ENCODE results near the gene RASA2. TPM values are rescaled to one million over a fixed set of nuclear protein-coding genes. Genes with fewer than 3 reads are reported as not detected.

Gene RASA2
- total and polyA plus RNA-seq, 2 experiments from 2014 or later = 6.3 to 18.0 TPM

DNA sequence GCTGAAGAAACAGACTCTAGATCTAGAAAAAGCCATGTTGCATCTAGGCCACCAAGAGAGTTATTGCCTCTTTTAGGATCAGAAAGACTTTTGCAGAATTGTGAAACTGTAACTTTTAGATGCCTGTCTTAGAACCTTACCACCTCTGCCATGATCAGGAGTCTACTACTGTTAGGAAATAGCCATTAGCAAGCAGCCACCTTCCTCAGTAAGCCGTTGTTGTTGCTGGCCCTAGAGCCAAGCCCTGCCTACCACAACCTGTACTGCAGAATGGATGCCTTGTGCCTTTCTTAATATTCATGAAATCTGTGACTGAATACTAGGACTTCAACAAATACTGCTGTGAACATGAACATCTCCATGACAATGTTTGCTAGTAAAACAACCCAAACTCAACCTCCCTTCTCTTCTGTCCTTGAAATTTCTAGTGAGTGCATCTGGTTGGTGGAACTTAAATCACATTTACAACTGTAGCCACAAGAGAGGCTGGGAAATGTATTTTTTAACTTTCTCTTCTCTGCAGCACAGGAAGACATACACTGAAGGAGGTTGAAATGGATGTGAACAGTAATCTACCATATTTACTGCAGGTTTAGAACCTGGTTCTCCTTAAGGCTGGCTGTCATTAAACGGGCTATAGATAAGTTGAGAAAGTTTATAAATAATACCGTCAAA, 20.7 kb downstream of the RASA2 start:
- H3K27me3 ChIP-seq = no peaks in the 10 kb centered on the region
- peaks cover 11% of the 10 kb centered on the region for H3K4me1 ChIP-seq (ENCODE audit: low read depth)
- no peaks in the 10 kb centered on the region for H3K36me3 ChIP-seq
- DNase-seq (ENCODE audit: low read depth in 1 of 2, low spot score in 1 of 2) = no peak
- no peak overlapping the region for H3K27ac ChIP-seq
- H3K9me3 ChIP-seq (ENCODE audit: low read depth) = no peaks in the 10 kb centered on the region
- no peak overlapping the region for H3K4me3 ChIP-seq
- TF ChIP-seq, protein P1, sequence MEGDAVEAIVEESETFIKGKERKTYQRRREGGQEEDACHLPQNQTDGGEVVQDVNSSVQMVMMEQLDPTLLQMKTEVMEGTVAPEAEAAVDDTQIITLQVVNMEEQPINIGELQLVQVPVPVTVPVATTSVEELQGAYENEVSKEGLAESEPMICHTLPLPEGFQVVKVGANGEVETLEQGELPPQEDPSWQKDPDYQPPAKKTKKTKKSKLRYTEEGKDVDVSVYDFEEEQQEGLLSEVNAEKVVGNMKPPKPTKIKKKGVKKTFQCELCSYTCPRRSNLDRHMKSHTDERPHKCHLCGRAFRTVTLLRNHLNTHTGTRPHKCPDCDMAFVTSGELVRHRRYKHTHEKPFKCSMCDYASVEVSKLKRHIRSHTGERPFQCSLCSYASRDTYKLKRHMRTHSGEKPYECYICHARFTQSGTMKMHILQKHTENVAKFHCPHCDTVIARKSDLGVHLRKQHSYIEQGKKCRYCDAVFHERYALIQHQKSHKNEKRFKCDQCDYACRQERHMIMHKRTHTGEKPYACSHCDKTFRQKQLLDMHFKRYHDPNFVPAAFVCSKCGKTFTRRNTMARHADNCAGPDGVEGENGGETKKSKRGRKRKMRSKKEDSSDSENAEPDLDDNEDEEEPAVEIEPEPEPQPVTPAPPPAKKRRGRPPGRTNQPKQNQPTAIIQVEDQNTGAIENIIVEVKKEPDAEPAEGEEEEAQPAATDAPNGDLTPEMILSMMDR (IDR thresholded peaks at IDR 0.05; ENCODE audit: low read depth, low read length) = no peak

DNA sequence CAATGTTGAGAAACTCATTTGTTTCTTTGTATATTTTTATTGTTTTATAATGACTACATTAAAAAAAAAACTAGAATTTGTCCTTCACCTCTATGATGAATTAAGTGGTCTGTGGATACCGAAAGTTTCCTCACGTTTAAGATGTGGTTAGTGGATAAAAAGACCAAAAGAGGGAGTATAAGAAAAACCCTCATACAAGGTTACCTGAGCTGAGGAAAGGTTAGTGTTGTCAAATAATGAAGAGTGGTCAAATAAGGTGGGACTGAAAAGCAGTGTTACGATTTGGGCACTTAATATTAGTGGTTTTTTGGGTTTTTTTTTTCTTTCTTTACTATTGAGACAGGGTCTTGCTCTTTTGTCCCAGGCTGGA, 21.2 kb downstream of the RASA2 start:
- H3K4me1 ChIP-seq (ENCODE audit: low read depth) = peaks cover 11% of the 10 kb centered on the region
- no peaks in the 10 kb centered on the region for H3K36me3 ChIP-seq
- H3K4me3 ChIP-seq = no peak overlapping the region
- TF ChIP-seq, protein P1 (IDR thresholded peaks at IDR 0.05; ENCODE audit: low read depth, low read length) = no peak
- DNase-seq (ENCODE audit: low read depth in 1 of 2, low spot score in 1 of 2) = no peak
- H3K27me3 ChIP-seq = no peaks in the 10 kb centered on the region
- no peaks in the 10 kb centered on the region for H3K9me3 ChIP-seq (ENCODE audit: low read depth)
- no peak overlapping the region for H3K27ac ChIP-seq

DNA sequence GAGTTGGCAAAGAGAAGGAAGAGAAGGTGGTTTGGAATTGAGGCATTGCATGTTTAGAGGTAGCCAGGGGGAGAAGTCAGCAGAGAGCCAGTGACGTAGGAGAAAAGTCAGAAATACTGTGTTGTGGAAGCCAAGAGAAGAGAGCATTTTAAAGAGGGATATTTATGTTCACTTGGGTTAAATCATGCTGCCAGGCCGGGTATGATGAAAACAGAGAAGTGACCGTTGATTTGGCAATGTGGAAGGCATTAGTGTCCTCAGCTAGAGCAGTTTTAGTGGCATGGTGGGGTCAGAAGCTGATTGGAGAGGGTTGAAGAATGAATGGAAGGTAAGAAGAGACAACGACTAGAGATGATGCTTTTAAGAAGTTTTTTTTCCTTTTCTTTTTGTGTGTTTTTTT, 24.5 kb downstream of the RASA2 start:
- no peak for DNase-seq (ENCODE audit: low read depth in 1 of 2, low spot score in 1 of 2)
- TF ChIP-seq, protein P1 (IDR thresholded peaks at IDR 0.05; ENCODE audit: low read depth, low read length) = no peak
- Histone ChIP-seq H3K9me3 (ENCODE audit: low read depth) (no peaks in the 10 kb centered on the region), H3K4me3 (no peak overlapping the region), H3K4me1 (ENCODE audit: low read depth) (peaks cover 11% of the 10 kb centered on the region), H3K27ac (no peak overlapping the region), H3K27me3 (no peaks in the 10 kb centered on the region), H3K36me3 (no peaks in the 10 kb centered on the region)

DNA sequence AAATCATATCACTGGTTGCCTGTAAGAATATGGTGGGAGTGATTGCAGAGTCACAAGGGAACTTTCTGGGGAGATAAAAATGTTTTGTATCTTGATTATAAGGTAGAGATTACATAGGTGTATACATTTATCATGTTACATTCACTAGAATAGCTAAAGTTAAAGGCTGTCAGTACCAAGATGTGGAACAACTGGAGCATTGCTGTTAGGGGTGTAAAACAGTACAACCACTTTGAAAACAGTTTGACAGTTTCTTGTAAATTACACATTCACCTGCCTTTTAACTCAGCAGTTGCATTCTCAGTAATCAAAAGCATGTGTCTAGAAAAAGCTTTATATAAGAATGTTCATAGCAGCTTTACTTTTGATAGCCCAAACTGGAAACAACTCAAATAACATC, 27.6 kb downstream of the RASA2 start:
- peaks cover 11% of the 10 kb centered on the region for H3K4me1 ChIP-seq (ENCODE audit: low read depth)
- H3K27me3 ChIP-seq = no peaks in the 10 kb centered on the region
- no peaks in the 10 kb centered on the region for H3K9me3 ChIP-seq (ENCODE audit: low read depth)
- peaks cover 8% of the 10 kb centered on the region for H3K36me3 ChIP-seq
- no peak overlapping the region for H3K4me3 ChIP-seq
- no peak overlapping the region for H3K27ac ChIP-seq
- DNase-seq (ENCODE audit: low read depth in 1 of 2, low spot score in 1 of 2) = no peak
- TF ChIP-seq, protein P1 (IDR thresholded peaks at IDR 0.05; ENCODE audit: low read depth, low read length) = no peak

DNA sequence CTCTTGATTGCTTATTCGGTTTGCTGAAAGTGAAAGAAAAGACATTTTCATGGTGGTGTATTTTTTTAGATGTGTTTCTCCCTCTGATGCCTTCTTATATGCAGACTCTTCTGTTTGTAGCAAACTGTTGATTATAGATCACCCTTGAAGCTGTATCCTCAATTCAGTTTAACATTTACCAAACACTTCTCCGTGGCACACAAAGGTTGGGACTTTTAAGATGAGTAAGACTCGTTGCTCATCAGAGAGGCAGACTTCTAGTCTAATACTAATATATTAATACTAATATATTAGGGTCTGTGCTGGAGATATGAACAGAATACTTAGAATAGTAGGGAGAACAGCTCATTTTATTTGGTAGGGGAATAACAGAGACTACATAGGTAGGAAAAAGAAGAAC, 32.8 kb downstream of the RASA2 start:
- H3K4me3 ChIP-seq = no peak overlapping the region
- H3K4me1 ChIP-seq (ENCODE audit: low read depth) = peaks cover 6% of the 10 kb centered on the region

More for the DNA sequence above, 32.8 kb downstream of the RASA2 start:
- no peak for DNase-seq (ENCODE audit: low read depth in 1 of 2, low spot score in 1 of 2)
- no peak overlapping the region for H3K27ac ChIP-seq
- no peaks in the 10 kb centered on the region for H3K9me3 ChIP-seq (ENCODE audit: low read depth)
- TF ChIP-seq, protein P1 (IDR thresholded peaks at IDR 0.05; ENCODE audit: low read depth, low read length) = no peak
- peaks cover 8% of the 10 kb centered on the region for H3K36me3 ChIP-seq
- no peaks in the 10 kb centered on the region for H3K27me3 ChIP-seq

Measured in cardiac muscle cell (in vitro differentiated cells and primary cell).